OCI-M2 (cell line): Measurements from ENCODE around the gene WDFY4.

Experiments used
- DNase-seq: peaks from one replicate; lab custom pipeline; 2025; ENCODE audit not compliant: unreplicated experiment; lab: John Stamatoyannopoulos, UW

The WDFY4 gene

GRCh38 chr10:48656241-48656913, 28.3 kb upstream of the WDFY4 start:
- no peak for DNase-seq

GRCh38 chr10:48656914-48657305, 27.8 kb upstream of the WDFY4 start:
- no peak for DNase-seq

GRCh38 chr10:48657416-48657815, 27.3 kb upstream of the WDFY4 start:
- DNase-seq = no peak

GRCh38 chr10:48658243-48658974, 26.3 kb upstream of the WDFY4 start:
- no peak for DNase-seq

GRCh38 chr10:48658975-48659269, 25.8 kb upstream of the WDFY4 start:
- DNase-seq = no peak

GRCh38 chr10:48659790-48660189, 24.9 kb upstream of the WDFY4 start:
- DNase-seq = no peak

GRCh38 chr10:48661441-48661840, 23.2 kb upstream of the WDFY4 start:
- no peak for DNase-seq

- DNase-seq = no peak
Measured at GRCh38 chr10:48667960-48668590, 16.6 kb upstream of the WDFY4 start.

GRCh38 chr10:48670978-48671913, 13.4 kb upstream of the WDFY4 start:
- no peak for DNase-seq

- DNase-seq = no peak
Measured at GRCh38 chr10:48671914-48672595, 12.6 kb upstream of the WDFY4 start.

- DNase-seq = no peak
Measured at GRCh38 chr10:48672596-48673265, 11.9 kb upstream of the WDFY4 start.

- DNase-seq = no peak
Measured at GRCh38 chr10:48677625-48678024, 7.0 kb upstream of the WDFY4 start.

- no peak for DNase-seq
Measured at GRCh38 chr10:48678041-48678440, 6.6 kb upstream of the WDFY4 start.

GRCh38 chr10:48681740-48682139, 2.9 kb upstream of the WDFY4 start:
- DNase-seq = no peak

GRCh38 chr10:48682265-48682664, 2.4 kb upstream of the WDFY4 start:
- no peak for DNase-seq

GRCh38 chr10:48683424-48683823, 1.2 kb upstream of the WDFY4 start:
- no peak for DNase-seq

- no peak for DNase-seq
Measured at GRCh38 chr10:48683868-48684267, 805 bp upstream of the WDFY4 start.

- no peak for DNase-seq
Measured at GRCh38 chr10:48684463-48684791, 246 bp upstream of the WDFY4 start.

- DNase-seq = no peak
Measured at GRCh38 chr10:48685731-48686130, 1.1 kb downstream of the WDFY4 start.
